Endothelial cell of umbilical vein (primary cell): ENCODE results near the gene GYS2. TPM values are rescaled to one million over a fixed set of nuclear protein-coding genes. Genes with fewer than 3 reads are reported as not detected.

ENCODE experiments used
- Bru-seq: library from RNA; stranded (reverse); fragments of 400-500 nt; gene quantifications from one replicate; lab custom pipeline; 2021; lab: Mats Ljungman, UMichigan
- BruChase-seq, 2 experiments: library from RNA; stranded (reverse); fragments of 400-500 nt; gene quantifications; one replicate each; lab custom pipeline; 2021; lab: Mats Ljungman, UMichigan
- BruUV-seq: library from RNA; stranded (reverse); fragments of 400-500 nt; replicated peaks from 2 replicates; lab custom pipeline; 2021; lab: Mats Ljungman, UMichigan
- CTCF ChIA-PET: fragments of 300-600, 350-600 bp; sonication (Branson Sonifier 250); formaldehyde crosslinking; loops from one replicate; lab custom pipeline; 2021; ENCODE audit warnings: antibody characterized with exemption, inconsistent platforms; lab: Charles Lee
- POLR2A ChIA-PET: fragments of 300-600, 350-600 bp; sonication (Branson Sonifier 250); formaldehyde crosslinking; loops from one replicate; lab custom pipeline; 2021; ENCODE audit warnings: antibody characterized with exemption, inconsistent platforms; lab: Charles Lee
- DNase-seq: peaks from one replicate; pipeline ENCODE4 v3.0.0-alpha.2; 2011; ENCODE audit warnings: low read depth, low spot score
- FAIRE-seq: peaks from 2 replicates; lab custom pipeline; 2011; peaks lifted over from hg19 to GRCh38; lab: Jason Lieb, UNC
- H2AFZ ChIP-seq: 2 replicates; pipeline ENCODE4 v1.6.0; 2012; ENCODE audit warnings: low read depth, low read length, control low read depth, inconsistent platforms
- H3K27ac ChIP-seq: 2 replicates; pipeline ENCODE4 v1.5.1; 2011; ENCODE audit warnings: low read depth, mild to moderate bottlenecking, control low read depth, low read length, moderate library complexity; ENCODE audit not compliant: insufficient read depth
- H3K27me3 ChIP-seq, 2 experiments: 2 replicates each; pipeline versions ENCODE4 v1.6.0 to v1.6.1; 2011; ENCODE audit warnings: low read length in 2 of 2, mixed read lengths in 1 of 2; ENCODE audit not compliant: control insufficient read depth in 2 of 2, insufficient read depth in 2 of 2
- H3K36me3 ChIP-seq, 2 experiments: 2 replicates in 1 of 2; 3 replicates in 1 of 2; pipeline ENCODE4 v1.5.1; 2011; ENCODE audit warnings: low read length in 2 of 2, mild to moderate bottlenecking in 1 of 2, moderate library complexity in 1 of 2; ENCODE audit not compliant: control insufficient read depth in 2 of 2, insufficient read depth in 2 of 2; ENCODE audit errors: extremely low read depth in 1 of 2
- H3K4me1 ChIP-seq: 3 replicates; pipeline ENCODE4 v1.5.1; 2011; ENCODE audit warnings: mild to moderate bottlenecking, low read length; ENCODE audit not compliant: control insufficient read depth, insufficient read depth; ENCODE audit errors: extremely low read depth
- H3K4me2 ChIP-seq: 2 replicates; pipeline ENCODE4 v1.6.1; 2011; ENCODE audit warnings: low read length, control low read depth, mixed read lengths; ENCODE audit not compliant: insufficient read depth
- H3K4me3 ChIP-seq, 3 experiments: fragments of 200-600 bp in 1 of 3; sonication (generic), shearing (Covaris generic) in 1 of 3; replicated peaks in 1 of 3; 2 replicates each; pipeline ENCODE4 v1.5.1; 2011 to 2016; ENCODE audit warnings: control low read depth in 3 of 3, low read length in 3 of 3, mild to moderate bottlenecking in 2 of 3, inconsistent platforms in 1 of 3, low read depth in 1 of 3, moderate library complexity in 1 of 3; ENCODE audit not compliant: insufficient read depth in 1 of 3
- H3K79me2 ChIP-seq: 2 replicates; pipeline ENCODE4 v1.6.0; 2012; ENCODE audit warnings: low read length, inconsistent platforms; ENCODE audit not compliant: control insufficient read depth, insufficient read depth
- H3K9ac ChIP-seq: replicated peaks from 2 replicates; pipeline ENCODE3; 2011; ENCODE audit warnings: low read length, control low read depth; ENCODE audit not compliant: insufficient read depth; ENCODE audit errors: extremely low read depth
- H3K9me1 ChIP-seq: replicated peaks from 3 replicates; pipeline ENCODE4 v1.6.0; 2011; ENCODE audit warnings: mild to moderate bottlenecking, low read length; ENCODE audit not compliant: control insufficient read depth, insufficient read depth; ENCODE audit errors: extremely low read depth
- H3K9me3 ChIP-seq: replicated peaks from 2 replicates; pipeline ENCODE4 v1.5.1; 2012; ENCODE audit warnings: low read length, inconsistent platforms; ENCODE audit not compliant: control insufficient read depth, insufficient read depth
- H4K20me1 ChIP-seq: replicated peaks from 2 replicates; pipeline ENCODE3; 2011; ENCODE audit warnings: mild to moderate bottlenecking, low read length; ENCODE audit not compliant: control insufficient read depth, insufficient read depth; ENCODE audit errors: extremely low read depth
- CTCF ChIP-seq, 2 donors: IDR thresholded peaks; 1 replicate in 1 of 2; 2 replicates in 1 of 2; pipeline ENCODE4 v1.5.1; 2011; ENCODE audit warnings: low read length in 2 of 2, mild to moderate bottlenecking in 2 of 2, moderate library complexity in 2 of 2, control low read depth in 1 of 2, inconsistent platforms in 1 of 2, low read depth in 1 of 2; ENCODE audit not compliant: insufficient read depth in 1 of 2; ENCODE audit errors: extremely low read depth in 1 of 2
- FOS ChIP-seq: IDR thresholded peaks from 2 replicates; pipeline ENCODE4 v1.6.1; 2011; ENCODE audit warnings: mild to moderate bottlenecking, low read length, moderate library complexity, borderline replicate concordance; ENCODE audit not compliant: insufficient read depth
- dilution Hi-C: fragments of 300-500 bp; cut with MboI; formaldehyde crosslinking; loops from one replicate; pipeline ENCODE4 v1.15.0; 2019; ENCODE audit warnings: low sequenced_read_pairs; ENCODE audit not compliant: extremely low pct_ligation_motif_present
- intact Hi-C: fragments of 100-400 bp; cut with micrococcal nuclease; formaldehyde crosslinking; loops from one replicate; pipeline ENCODE4 v1.10.0; 2022
- long read RNA-seq: library from polyadenylated mRNA; stranded (forward); transcript quantifications from one replicate; pipeline ENCODE4 v2.0.0, GENCODE V29; 2021
- polyA minus RNA-seq, 3 experiments: library from RNA; depleted of rRNA, polyadenylated mRNA; stranded (reverse); fragments of >200 nt; gene quantifications; 1 replicate in 1 of 3; 2 replicates in 2 of 3; pipeline ENCODE4 v1.2.3, GENCODE V29; 2011
- polyA plus RNA-seq, 4 experiments: library from polyadenylated mRNA; depleted of rRNA in 3 of 4; stranded (reverse) in 3 of 4; unstranded in 1 of 4; fragments of >200 nt; gene quantifications; 2 replicates each; pipeline versions ENCODE4 v1.2.1 to v1.2.3, GENCODE V29; 2011 to 2012; ENCODE audit warnings: missing spikeins in 1 of 4
- total RNA-seq: library from RNA; stranded (reverse); gene quantifications from 2 replicates; pipeline ENCODE4 v1.2.3, GENCODE V29; 2021
- TF ChIP-seq, protein P1 (sequence below): IDR thresholded peaks from 2 replicates; pipeline ENCODE4 v1.6.1; 2011; ENCODE audit not compliant: insufficient read depth, insufficient read length

Gene GYS2
- not detected in 2 replicates for total RNA-seq
- 0.03 and 0.04 TPM in 2 replicates for polyA plus RNA-seq
- 0.03 TPM in 1 of 2 replicates, not detected in the other for polyA plus RNA-seq (2011; cell fraction: cytosol; rRNA removed)
- not detected in 2 replicates for polyA plus RNA-seq (2011; cell fraction: nucleus; rRNA removed)
- not detected in 2 replicates for polyA plus RNA-seq (2012)
- not detected in 2 replicates for polyA minus RNA-seq
- polyA minus RNA-seq (2011; cell fraction: cytosol; rRNA and poly(A)+ RNA removed), result not detected
- polyA minus RNA-seq (2011; cell fraction: nucleus; rRNA and poly(A)+ RNA removed), result not detected in 2 replicates
- Bru-seq, nascent RNA, result percentile 9 among the genes with signal in this experiment
- BruChase-seq, experiment 1, labeled RNA remaining after a 6-hour chase, result not detected
- percentile 30 among the genes with signal in this experiment for BruChase-seq, experiment 2, labeled RNA remaining after a 2-hour chase
- long read RNA-seq, result 0 reads

DNA sequence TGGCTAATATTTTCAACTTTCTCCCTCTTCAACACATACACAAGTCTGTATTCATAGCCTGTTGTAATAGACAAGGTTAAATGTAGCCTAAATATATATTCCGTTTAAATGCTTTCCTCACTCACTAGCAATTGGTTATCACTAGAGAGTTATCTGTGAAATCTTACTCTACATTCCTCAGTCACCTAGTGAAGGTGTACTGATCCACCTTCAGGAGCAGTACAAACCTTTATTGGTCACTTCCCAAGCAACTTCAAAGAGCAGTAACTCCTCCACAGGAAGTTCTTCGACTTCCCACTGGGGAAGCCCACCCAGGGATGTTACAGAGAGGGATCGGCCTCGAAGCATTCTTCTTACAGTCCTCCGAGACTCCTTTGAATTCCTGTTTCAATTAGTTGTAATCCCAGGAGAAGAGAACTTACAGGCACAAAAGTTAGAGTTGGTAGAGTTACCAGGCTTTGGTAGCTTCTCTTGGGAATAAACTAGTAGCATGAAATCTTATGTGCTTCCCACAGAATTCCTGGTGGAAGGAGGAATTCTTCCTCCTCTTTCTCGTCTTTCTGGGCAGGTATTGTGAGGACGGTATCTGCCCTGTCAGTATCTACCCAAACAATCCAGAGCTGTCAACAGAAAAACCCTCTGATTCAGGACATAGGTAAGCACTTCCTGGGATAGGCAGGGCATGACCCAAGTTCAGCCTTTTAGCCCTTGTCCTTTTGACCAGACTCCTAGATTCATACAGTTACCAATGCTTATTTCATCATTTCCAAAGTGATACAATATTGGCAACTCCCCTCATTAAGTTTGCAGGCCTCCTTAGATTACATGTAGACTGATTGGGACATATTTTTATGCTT is at the start of gene GYS2:
TSS of gene GYS2 (minus strand) at position 603 of the 857 bp plus-strand sequence. CDS start at position 348, 255 bp downstream.
- intact Hi-C loops, result no loop called here
- CTCF ChIA-PET, result interaction anchor here (0.7 to 3.0 kb wide), 2 partner anchors 76 to 356 kb away, joined by 3 to 14 read pairs; no protein-coding TSS in a partner anchor

More for the DNA sequence above, at the start of gene GYS2:
- H3K36me3 ChIP-seq, result no peaks in the 10 kb centered on the region
- TF ChIP-seq FOS (no peak), CTCF (IDR thresholded peaks at IDR 0.05; ENCODE audit: extremely low read depth in 1 of 2, insufficient read depth in 1 of 2, low read depth in 1 of 2, low read length in 2 of 2) (no peak)
- TF ChIP-seq, protein P1, sequence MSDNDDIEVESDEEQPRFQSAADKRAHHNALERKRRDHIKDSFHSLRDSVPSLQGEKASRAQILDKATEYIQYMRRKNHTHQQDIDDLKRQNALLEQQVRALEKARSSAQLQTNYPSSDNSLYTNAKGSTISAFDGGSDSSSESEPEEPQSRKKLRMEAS, result no peak
- no TSS peak for BruUV-seq
- DNase-seq, result no peak
- no peak within 1 kb of the TSS for H3K4me3 ChIP-seq
- H3K27me3 ChIP-seq, result peaks cover 2 to 3% of the 10 kb centered on the region in 2 experiments
- H4K20me1 ChIP-seq, result no peaks in the 10 kb centered on the region
- dilution Hi-C loops, result no loop called here
- H2AFZ ChIP-seq, result no peak within 1 kb of the TSS
- no peaks in the 10 kb centered on the region for H3K9me1 ChIP-seq
- H3K4me1 ChIP-seq, result peaks cover 3% of the 10 kb centered on the region
- no peak within 1 kb of the TSS for H3K9ac ChIP-seq
- FAIRE-seq, result no peak
- H3K9me3 ChIP-seq, result no peaks in the 10 kb centered on the region
- H3K4me2 ChIP-seq, result no peak within 1 kb of the TSS
- no peaks in the 10 kb centered on the region for H3K79me2 ChIP-seq
- POLR2A ChIA-PET, result no interaction called here
- no peak within 1 kb of the TSS for H3K27ac ChIP-seq
